ENCODE data around the gene RARS1.

- no peak for TF ChIP-seq CTCF (IDR thresholded peaks at IDR 0.05; ENCODE audit: low read depth, low read length)
- TF ChIP-seq MYC (IDR thresholded peaks at IDR 0.05; ENCODE audit: low read depth, low read length) = no peak
Observed at GRCh38 chr5:168477060-168477459, 9.2 kb upstream of the RARS1 start.
